GM12872 (cell line): Measurements from ENCODE around the gene RNF13.

ENCODE experiments used
- TF ChIP-seq, protein P1 (sequence below): IDR thresholded peaks from 3 replicates; pipeline ENCODE4 v1.5.1; 2011; ENCODE audit warnings: low read depth, mild to moderate bottlenecking, low read length, moderate library complexity; ENCODE audit not compliant: insufficient read depth

Gene RNF13

GRCh38 chr3:149892371-149892770 is 79.4 kb downstream of the RNF13 start:
- TF ChIP-seq, protein P1, sequence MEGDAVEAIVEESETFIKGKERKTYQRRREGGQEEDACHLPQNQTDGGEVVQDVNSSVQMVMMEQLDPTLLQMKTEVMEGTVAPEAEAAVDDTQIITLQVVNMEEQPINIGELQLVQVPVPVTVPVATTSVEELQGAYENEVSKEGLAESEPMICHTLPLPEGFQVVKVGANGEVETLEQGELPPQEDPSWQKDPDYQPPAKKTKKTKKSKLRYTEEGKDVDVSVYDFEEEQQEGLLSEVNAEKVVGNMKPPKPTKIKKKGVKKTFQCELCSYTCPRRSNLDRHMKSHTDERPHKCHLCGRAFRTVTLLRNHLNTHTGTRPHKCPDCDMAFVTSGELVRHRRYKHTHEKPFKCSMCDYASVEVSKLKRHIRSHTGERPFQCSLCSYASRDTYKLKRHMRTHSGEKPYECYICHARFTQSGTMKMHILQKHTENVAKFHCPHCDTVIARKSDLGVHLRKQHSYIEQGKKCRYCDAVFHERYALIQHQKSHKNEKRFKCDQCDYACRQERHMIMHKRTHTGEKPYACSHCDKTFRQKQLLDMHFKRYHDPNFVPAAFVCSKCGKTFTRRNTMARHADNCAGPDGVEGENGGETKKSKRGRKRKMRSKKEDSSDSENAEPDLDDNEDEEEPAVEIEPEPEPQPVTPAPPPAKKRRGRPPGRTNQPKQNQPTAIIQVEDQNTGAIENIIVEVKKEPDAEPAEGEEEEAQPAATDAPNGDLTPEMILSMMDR = no peak

DNA sequence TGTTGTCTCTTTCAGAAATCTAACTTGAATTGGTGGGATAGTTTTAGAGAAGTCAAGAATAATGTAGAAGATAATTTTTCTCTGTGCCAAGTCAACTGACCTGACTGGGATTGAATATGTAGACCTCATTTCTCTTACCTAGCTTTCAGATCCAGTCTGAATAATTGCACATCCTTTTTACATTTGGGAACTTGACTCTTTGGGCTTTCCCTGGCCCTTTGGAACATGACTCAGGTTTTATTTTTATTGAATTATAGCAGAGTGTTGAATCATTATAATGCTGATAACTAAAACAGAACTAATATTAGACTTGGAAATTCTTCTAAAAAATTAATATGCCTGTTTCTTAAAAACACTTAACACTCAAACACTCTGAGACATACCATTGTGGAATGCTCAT is 81.2 kb downstream of the RNF13 start:
- TF ChIP-seq, protein P1 = no peak

DNA sequence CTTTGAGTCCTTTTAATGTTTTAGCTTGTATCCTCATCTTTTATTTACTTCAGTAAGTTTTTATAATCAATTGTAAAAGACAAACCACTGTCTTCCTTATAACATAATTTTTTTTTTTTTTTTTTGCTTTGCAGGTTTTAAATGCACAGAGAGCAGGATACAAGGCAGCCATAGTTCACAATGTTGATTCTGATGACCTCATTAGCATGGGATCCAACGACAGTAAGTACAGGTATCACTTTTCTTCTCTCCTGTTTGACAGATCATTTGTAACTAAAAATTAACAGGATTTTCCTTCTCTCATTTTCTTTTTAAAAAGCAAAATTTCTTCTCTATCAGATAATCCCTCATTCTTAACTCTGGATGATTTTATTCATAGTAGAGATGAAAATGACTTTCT is 82.3 kb downstream of the RNF13 start:
- TF ChIP-seq, protein P1 = no peak

DNA sequence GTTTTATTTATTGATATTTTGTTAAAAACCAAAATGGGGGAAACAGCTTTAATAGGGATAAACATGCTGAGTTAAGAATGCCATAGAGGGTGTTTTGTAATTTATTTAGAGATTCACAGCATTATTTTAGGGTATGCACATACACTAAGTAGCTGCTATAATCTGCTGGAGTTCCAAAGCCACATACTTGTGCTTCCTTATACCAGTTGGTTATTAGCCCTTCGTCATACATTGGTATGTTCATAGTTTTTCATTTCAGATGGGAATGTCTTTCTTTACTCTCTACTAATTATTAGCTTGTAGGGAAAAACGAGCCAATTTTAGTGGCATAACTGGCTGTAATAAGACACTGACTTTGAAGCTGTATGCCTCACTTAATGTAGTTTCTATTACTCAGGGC is 82.8 kb downstream of the RNF13 start:
- TF ChIP-seq, protein P1 = no peak

DNA sequence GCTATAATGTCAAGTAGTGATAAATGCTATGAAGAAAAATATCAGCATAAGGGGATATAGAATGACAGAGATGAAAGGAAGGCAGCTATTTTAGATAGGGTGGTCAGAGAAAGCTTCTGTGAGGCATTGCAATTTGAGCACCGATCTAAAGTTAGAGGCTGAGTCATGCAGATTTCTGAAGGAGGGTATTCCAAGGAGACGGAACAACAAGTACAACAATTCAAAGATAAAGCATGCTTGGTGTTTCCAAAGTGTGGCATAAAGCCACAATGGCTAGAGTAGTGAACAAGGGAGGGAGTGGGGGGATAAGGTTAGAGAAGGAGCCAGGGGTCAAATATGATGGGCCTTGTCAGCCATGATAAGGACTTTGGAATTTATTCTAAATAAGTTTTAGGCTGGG is 85.8 kb downstream of the RNF13 start:
- TF ChIP-seq, protein P1 = no peak

- TF ChIP-seq, protein P1 = no peak
Observed at GRCh38 chr3:149900322-149900721, 87.3 kb downstream of the RNF13 start.

- TF ChIP-seq, protein P1 = no peak
Observed at GRCh38 chr3:149901770-149902169, 88.8 kb downstream of the RNF13 start.
